ENCODE results near the gene FIZ1.

DNA sequence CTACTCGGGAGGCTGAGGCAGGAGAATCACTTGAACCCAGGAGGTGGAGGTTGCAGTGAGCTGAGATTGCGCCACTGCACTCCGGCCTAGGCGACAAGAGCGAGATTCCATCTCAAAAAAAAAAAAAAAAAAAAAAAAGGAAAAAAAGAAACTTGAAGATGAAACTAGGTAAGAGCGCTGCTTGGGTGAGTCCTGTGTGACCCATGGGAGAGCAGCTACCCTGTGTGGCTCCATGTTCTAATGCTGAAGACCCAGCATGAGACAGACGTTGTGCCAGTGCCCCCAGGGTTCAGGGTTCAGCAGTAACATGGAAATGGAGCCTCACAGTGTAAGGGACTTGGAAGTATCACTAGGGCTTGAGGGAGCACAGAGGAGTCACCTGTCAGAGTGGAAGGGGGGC is 19.1 kb upstream of the FIZ1 start:
- TF ChIP-seq POU6F1 (CRISPR knock-in tag; IDR thresholded peaks at IDR 0.05; ENCODE audit: borderline replicate concordance, low read depth) (no peak), ARNTL (CRISPR knock-in tag; IDR thresholded peaks at IDR 0.05; ENCODE audit: borderline replicate concordance, low read depth) (no peak), PATZ1 (CRISPR knock-in tag; IDR thresholded peaks at IDR 0.05; ENCODE audit: borderline replicate concordance) (no peak), BACH2 (CRISPR knock-in tag; IDR thresholded peaks at IDR 0.05; ENCODE audit: borderline replicate concordance) (no peak), ESRRG (CRISPR knock-in tag; IDR thresholded peaks at IDR 0.05) (no peak), ZC3H10 (CRISPR knock-in tag; IDR thresholded peaks at IDR 0.05) (no peak), ZFP30 (CRISPR knock-in tag; IDR thresholded peaks at IDR 0.05) (no peak), TSHZ2 (CRISPR knock-in tag; IDR thresholded peaks at IDR 0.05) (no peak), GLIS3 (CRISPR knock-in tag; IDR thresholded peaks at IDR 0.05) (no peak), RARB (CRISPR knock-in tag; IDR thresholded peaks at IDR 0.05) (no peak)

All from SK-N-SH treated with all-trans-retinoic acid at 6 μM for 48 hours (cell line).